HL-60/S4 (cell line): ENCODE measurements around the gene SLC23A1.
"Not testable (repeated sequence)": the region's sequence is repeated elsewhere in the genome, so short reads cannot be mapped to it uniquely, and the experiment has no call there.

Experiments
- in situ Hi-C: fragments of 300-500 bp; cut with MboI; formaldehyde crosslinking; loops from 2 replicates; pipeline ENCODE4 v1.14.3; 2022; ENCODE audit warnings: low sequenced_read_pairs

Gene SLC23A1

DNA sequence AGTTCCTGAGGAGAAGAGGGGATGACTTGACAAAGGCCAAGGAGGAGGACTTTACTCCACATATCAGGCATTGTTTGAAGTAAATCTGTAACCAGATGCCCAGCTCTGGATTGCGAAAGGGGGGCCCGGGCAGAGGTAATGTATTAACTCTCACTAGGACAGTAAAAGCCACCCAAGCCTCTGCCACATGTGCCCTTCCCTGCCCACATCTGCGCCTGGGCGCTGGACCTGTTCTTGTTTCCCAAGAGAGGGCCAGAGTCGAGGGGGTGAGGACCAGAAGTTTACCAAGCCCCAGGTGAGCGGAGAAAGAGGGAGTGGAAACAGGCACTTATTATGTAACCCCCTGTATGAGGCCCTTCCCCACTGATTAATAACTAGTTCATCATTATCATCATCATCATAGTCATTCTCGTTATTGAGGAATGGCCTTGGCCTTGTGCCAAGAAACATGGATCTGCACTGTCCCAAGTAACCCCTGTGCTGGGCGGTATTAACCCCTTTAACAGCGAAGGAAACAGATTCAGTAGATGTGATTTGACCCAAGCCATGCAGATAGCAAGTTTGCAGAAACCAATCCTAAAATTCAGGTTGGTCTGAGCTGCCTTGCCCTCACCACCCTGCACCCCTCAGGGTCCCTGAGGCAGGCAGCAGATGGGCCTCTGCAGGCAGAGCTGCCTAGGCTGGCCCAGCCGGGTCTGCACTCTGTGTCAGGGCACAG lies at the start of gene SLC23A1:
Gene SLC23A1, minus strand, starts transcription at position 23 of the 718 bp plus-strand sequence. CDS start 44 bp downstream, outside the sequence.
- in situ Hi-C loops: no loop called here

DNA sequence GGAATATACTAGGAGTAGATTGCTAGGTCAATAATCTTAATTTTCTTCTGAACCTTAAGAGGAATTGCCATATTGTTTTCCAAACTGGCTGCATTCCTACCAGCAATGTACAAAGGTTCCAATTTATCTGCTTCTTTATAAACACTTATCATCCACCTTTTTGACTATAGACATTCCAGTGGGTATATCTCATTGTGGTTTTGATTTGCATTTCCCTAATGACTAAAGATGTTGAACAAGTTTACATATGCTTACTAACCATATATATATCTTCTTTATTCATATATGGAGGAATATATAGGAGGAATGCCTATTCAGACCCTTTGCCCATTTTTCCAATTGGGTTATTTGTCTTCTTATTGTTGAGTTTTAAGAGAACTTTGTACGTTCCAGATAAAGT lies 48.6 kb upstream of the SLC23A1 start:
- in situ Hi-C loops: no loop called here

- in situ Hi-C loops: no loop called here
Observed at GRCh38 chr5:139430015-139430414, 46.9 kb upstream of the SLC23A1 start.

DNA sequence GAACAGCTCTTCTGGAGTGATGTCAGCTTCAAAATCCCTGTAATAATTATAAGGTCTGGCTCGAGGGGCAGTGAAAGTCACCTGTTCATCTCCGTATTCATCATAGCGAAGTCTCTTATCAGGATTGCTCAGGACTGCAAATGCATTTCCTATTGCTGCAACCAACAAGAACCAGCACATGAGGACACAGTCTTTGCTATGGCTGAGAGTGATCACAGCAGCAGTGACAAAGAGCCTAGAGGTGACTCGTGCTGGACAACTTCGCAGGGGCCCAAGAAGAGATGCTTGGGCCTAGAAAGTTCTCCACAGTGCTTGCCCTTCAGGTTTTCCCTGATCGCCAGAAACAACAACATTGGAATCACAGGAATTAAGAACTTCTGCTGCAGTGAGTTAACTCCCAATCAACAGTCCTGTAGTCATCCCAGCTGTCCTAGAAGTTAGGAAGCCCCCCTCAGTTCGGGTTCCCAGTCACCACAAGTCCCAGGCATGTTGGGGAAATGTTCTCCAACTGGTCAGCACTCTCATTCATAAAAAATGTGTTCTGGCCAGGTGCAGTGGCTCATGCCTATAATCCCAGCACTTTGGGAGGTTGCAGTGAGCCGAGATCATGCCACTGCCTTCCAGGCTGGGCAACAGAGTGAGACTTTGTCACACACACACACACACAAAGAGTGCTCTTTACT lies 43.2 kb upstream of the SLC23A1 start:
- in situ Hi-C loops: loop anchor here (10.0 kb wide), 2 partner anchors 88 to 338 kb away; no protein-coding TSS in a partner anchor

- in situ Hi-C loops: loop anchor here (10.0 kb wide), 2 partner anchors 89 to 339 kb away; no protein-coding TSS in a partner anchor
Observed at GRCh38 chr5:139425497-139425896, 42.4 kb upstream of the SLC23A1 start.

DNA sequence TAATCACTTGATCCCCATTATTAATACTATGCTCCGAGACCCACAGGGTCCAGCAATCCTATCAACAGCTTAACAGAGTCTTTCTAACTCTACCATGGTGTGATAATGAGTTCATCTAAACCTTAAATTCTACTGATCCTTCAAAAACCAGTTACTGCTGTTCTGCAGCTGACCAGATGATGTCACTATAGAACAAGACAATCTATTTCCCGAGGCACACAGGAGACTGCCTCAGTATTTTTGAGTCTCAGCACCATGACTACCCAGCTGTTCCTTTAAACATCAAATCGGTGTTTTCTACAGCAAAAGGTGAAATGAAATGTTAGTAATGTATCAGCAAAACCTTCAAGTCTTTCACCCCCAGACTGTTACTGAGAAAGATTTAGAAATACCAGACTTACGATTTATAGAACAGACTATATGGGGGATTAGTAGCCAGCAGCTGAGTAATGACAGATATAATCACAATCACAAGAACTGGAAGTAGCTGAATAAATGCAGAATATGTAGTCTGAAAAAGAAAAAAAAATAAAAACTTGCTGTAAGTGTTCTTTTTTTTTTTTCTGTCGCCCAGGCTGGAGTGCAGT lies 39.3 kb upstream of the SLC23A1 start:
- in situ Hi-C loops: loop anchor here (10.0 kb wide), 2 partner anchors 92 to 342 kb away; no protein-coding TSS in a partner anchor

GRCh38 chr5:139419226-139420192 lies 36.4 kb upstream of the SLC23A1 start:
- in situ Hi-C loops: loop anchor here (10.0 kb wide), 2 partner anchors 95 to 345 kb away; no protein-coding TSS in a partner anchor

DNA sequence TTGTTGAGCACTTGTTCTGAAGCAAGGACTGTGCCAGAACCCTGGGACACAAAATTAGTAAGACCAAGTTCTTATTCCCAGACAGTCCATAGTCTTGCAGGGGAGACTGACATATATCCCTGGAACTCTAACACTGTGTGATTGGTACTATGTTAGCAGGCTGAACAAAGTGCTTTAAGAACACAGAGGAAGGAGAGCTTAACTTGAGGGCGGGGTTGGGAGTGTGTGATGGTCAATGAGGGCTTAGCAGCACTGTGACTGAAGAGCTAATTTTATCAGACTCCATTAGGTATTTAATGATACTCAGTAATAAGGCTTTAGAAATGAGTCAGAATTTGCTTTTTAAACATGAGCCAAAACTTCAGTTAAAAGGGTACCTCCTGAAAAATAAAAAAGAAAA lies 35.7 kb upstream of the SLC23A1 start:
- in situ Hi-C loops: no loop called here

GRCh38 chr5:139417214-139417613 lies 34.1 kb upstream of the SLC23A1 start:
- in situ Hi-C loops: no loop called here

GRCh38 chr5:139416651-139417050 lies 33.6 kb upstream of the SLC23A1 start:
- in situ Hi-C loops: no loop called here

DNA sequence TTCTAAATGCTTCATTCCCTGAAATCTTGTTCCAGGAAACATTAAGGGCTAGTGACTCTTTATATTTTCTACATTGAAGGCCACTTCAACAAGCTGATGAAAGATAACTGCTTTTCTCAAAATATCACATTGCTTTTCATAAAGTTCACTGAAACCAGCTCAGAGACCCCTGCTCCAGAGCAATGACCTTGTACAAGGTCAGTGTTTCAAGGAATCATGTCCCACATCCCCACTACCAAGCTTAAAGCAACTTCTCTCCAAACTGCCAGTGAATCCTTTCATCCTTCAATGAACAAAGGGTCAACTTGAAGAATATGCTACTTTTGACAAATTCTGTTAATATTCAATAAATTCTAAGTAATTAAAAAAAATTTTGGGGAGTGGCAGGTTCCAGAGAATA lies 32.8 kb upstream of the SLC23A1 start:
- in situ Hi-C loops: no loop called here

GRCh38 chr5:139415221-139415861 lies 32.2 kb upstream of the SLC23A1 start:
- in situ Hi-C loops: no loop called here

- in situ Hi-C loops: no loop called here
Observed at GRCh38 chr5:139414581-139415130, 31.6 kb upstream of the SLC23A1 start.

DNA sequence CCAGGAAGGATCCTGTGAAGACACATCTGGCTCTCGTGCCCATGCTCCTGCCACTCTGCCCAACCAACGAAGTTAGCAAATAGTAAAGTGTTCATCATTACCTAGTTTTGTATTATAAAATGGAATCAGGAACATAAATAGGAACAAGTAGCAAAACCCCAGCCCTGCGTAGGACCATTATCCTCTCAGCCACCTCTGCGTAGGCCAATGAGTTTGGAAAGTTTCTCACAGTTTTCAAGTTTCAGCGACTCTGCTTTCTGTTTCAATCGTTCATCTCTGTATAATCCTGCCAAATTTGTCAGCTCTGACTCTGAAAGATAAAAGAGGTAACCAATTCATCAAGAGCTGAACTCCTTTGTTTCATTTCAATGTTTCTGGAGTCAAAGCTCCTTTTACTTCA lies 30.9 kb upstream of the SLC23A1 start:
- in situ Hi-C loops: no loop called here

DNA sequence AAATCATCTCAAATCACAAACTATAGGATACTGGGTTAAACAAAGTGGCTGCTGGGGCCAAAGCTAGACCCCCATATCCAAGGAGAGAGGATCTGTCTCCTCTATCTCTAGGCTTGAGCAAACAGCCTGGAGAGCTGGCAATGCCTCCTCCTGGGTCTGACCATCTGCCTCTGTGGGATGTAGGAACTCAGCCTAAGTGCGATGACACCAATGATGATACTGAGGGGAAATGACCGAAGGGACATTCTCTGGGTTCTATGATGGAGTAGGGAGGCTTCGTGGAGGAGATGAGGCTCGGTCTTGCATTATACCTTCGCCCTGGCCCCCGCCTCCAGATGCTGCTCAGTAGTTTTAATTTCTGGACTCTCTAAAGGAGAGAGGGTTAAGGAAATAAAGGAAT lies 30.1 kb upstream of the SLC23A1 start:
- in situ Hi-C loops: no loop called here

DNA sequence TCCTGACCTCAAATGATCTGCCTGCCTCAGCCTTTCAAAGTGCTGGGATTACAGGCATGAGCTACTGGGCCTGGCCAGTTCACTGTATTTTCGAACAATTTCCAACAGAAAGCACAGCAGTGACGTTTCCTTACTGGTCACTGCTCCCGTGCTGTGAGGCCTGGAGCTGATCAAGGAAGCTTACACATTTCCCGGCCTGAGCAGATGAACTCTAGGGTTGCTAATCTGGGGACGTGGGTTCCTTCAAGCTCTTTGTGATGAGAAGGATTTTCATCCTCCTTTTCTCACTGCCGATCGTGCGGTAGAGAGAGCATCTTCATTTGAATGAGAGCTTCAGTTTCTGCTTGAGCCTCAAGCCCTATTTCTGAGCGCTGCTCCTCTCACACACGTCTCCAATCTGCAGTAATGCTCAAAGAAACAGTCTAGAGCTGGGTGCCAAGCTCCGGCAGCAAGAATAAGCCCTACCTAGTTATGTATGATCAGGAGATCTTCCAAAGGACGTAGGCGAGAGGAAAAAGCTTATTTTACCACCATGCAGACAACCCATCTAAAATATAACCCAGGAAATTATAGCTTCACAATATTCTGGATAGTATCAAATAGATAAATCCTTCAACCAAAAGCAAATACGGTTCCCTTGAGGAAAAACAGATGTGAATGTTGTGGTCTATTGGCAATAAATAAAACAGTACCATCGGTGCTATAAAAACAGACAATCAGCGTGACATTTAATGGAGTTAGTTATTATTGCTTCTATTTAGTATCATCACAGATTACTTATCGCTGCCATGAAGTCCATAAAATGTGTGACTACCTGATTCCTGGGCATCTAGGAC lies 28.1 kb upstream of the SLC23A1 start:
- in situ Hi-C loops: no loop called here

GRCh38 chr5:139410121-139410992 lies 27.3 kb upstream of the SLC23A1 start:
- in situ Hi-C loops: no loop called here

DNA sequence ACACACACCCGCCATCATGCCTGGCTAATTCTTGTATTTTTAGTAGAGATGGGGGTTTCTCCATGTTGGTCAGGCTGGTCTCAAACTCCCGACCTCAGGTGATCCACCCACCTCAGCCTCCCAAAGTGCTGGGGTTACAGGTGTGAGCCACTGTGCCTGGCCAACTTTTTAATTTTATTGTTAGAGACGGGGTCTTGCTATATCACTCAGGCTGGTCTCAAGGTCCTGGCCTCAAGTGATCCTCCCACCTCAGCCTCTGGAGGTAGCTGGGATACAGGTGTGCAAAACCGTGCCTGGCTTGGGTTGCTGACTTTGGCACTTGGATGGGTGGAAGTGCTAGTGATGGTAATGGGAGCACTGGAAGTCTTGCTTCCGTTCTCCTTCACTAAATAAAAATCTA lies 26.0 kb upstream of the SLC23A1 start:
- in situ Hi-C loops: not testable (repeated sequence)
